ENCODE results near the gene NHERF2. TPM values are rescaled to one million over a fixed set of nuclear protein-coding genes. Genes with fewer than 3 reads are reported as not detected.

The NHERF2 gene
- total RNA-seq, 2 experiments from 2014 or later: 2.8 to 3.0 TPM

DNA sequence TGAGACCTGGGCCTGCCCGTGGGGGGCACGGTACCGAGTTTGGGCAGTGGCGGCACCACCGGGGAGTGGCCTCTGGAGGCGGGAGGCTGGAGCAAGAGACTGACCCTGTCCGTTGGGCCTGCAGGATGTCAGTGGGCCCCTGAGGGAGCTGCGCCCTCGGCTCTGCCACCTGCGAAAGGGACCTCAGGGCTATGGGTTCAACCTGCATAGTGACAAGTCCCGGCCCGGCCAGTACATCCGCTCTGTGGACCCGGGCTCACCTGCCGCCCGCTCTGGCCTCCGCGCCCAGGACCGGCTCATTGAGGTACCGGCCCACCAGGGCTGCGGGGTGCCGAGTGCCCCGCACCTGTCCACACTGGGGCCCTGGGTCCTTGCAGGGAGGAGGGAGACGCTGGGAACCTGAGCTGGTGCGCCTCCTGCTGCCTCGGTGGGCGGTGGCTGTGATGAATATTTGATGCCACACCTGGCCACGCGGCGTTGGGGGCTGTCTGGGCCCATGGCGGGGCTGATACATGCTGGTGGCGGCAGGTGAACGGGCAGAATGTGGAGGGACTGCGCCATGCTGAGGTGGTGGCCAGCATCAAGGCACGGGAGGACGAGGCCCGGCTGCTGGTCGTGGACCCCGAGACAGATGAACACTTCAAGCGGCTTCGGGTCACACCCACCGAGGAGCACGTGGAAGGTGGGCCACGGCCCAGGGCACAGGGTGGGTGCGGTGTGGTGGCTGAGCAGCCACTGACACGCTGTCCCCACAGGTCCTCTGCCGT is 9.7 kb downstream of the NHERF2 start:
- no peaks in the 10 kb centered on the region for H3K4me1 Mint-ChIP-seq (ENCODE audit: low read depth)
- ATAC-seq (no peak), DNase-seq (no peak)
- H3K27me3 Mint-ChIP-seq: no peaks in the 10 kb centered on the region
- H3K36me3 Mint-ChIP-seq (ENCODE audit: low read depth): no peaks in the 10 kb centered on the region
- intact Hi-C loops (cut with micrococcal nuclease): no loop called here
- H3K27ac Mint-ChIP-seq: no peak overlapping the region
- ChIA-PET POLR2A (no interaction called here), CTCF (interaction anchor here (0.8 kb wide), 1 partner anchor 14 kb away, joined by 3 read pairs; no protein-coding TSS in a partner anchor)
- TF ChIP-seq, protein P1, sequence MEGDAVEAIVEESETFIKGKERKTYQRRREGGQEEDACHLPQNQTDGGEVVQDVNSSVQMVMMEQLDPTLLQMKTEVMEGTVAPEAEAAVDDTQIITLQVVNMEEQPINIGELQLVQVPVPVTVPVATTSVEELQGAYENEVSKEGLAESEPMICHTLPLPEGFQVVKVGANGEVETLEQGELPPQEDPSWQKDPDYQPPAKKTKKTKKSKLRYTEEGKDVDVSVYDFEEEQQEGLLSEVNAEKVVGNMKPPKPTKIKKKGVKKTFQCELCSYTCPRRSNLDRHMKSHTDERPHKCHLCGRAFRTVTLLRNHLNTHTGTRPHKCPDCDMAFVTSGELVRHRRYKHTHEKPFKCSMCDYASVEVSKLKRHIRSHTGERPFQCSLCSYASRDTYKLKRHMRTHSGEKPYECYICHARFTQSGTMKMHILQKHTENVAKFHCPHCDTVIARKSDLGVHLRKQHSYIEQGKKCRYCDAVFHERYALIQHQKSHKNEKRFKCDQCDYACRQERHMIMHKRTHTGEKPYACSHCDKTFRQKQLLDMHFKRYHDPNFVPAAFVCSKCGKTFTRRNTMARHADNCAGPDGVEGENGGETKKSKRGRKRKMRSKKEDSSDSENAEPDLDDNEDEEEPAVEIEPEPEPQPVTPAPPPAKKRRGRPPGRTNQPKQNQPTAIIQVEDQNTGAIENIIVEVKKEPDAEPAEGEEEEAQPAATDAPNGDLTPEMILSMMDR (IDR thresholded peaks at IDR 0.05): no peak
- H3K4me3 Mint-ChIP-seq: no peak overlapping the region
- H3K9me3 Mint-ChIP-seq: no peaks in the 10 kb centered on the region

DNA sequence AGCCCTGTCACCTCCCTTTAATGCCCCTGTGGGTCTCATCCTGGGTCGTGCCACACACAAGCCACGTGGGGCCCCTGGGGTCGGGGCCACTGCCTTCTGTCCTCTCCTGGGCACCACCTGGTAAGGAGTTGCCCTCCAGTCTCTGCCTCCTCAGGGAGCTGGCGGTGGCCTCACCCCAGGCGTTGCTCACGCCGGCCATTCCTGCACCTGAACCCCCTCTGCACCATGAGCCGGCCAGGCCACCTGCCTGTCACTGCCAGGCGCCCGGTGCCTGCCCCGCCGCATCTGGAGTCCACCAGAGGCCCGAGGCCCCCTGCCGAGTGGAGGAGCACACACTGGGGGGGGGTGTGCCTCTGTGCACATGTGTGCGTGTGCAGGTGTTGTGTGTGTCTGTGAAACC is 10.4 kb downstream of the NHERF2 start:
- Mint-ChIP-seq H3K36me3 (ENCODE audit: low read depth) (no peaks in the 10 kb centered on the region), H3K27me3 (no peaks in the 10 kb centered on the region), H3K9me3 (no peaks in the 10 kb centered on the region), H3K27ac (no peak overlapping the region), H3K4me1 (ENCODE audit: low read depth) (no peaks in the 10 kb centered on the region), H3K4me3 (no peak overlapping the region)
- DNase-seq (no peak), ATAC-seq (no peak)
- TF ChIP-seq, protein P1 (IDR thresholded peaks at IDR 0.05): no peak
- ChIA-PET CTCF (no interaction called here), POLR2A (no interaction called here)
- intact Hi-C loops (cut with micrococcal nuclease): no loop called here

DNA sequence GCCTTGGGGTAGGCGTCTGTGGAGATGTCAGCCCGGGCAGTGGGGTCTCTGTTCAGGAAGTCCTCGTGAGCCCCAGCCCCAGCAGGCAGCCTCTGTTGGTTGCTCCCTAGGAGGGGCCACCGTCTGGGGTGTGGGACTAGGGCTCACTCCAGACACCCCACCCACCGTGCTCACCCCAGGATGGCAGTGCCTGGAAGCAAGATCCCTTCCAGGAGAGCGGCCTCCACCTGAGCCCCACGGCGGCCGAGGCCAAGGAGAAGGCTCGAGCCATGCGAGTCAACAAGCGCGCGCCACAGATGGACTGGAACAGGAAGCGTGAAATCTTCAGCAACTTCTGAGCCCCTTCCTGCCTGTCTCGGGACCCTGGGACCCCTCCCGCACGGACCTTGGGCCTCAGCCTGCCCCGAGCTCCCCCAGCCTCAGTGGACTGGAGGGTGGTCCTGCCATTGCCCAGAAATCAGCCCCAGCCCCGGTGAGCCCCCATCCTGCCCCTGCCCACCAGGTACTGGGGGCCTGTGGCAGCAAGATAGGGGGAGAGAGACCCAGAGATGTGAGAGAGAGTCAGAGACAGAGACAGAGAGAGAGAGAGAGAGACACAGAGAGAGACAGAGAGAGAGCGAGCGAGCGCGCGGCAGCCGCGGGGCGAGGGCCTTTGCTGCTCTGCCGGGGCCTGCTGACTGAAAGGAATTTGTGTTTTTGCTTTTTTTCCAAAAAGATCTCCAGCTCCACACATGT is 11.1 kb downstream of the NHERF2 start:
- intact Hi-C loops (cut with micrococcal nuclease): no loop called here
- Mint-ChIP-seq H3K27me3 (no peaks in the 10 kb centered on the region), H3K9me3 (no peaks in the 10 kb centered on the region), H3K4me1 (ENCODE audit: low read depth) (no peaks in the 10 kb centered on the region), H3K36me3 (ENCODE audit: low read depth) (no peaks in the 10 kb centered on the region), H3K4me3 (no peak overlapping the region), H3K27ac (no peak overlapping the region)
- ChIA-PET CTCF (no interaction called here), POLR2A (no interaction called here)
- ATAC-seq (no peak), DNase-seq (no peak)
- TF ChIP-seq, protein P1 (IDR thresholded peaks at IDR 0.05): no peak

DNA sequence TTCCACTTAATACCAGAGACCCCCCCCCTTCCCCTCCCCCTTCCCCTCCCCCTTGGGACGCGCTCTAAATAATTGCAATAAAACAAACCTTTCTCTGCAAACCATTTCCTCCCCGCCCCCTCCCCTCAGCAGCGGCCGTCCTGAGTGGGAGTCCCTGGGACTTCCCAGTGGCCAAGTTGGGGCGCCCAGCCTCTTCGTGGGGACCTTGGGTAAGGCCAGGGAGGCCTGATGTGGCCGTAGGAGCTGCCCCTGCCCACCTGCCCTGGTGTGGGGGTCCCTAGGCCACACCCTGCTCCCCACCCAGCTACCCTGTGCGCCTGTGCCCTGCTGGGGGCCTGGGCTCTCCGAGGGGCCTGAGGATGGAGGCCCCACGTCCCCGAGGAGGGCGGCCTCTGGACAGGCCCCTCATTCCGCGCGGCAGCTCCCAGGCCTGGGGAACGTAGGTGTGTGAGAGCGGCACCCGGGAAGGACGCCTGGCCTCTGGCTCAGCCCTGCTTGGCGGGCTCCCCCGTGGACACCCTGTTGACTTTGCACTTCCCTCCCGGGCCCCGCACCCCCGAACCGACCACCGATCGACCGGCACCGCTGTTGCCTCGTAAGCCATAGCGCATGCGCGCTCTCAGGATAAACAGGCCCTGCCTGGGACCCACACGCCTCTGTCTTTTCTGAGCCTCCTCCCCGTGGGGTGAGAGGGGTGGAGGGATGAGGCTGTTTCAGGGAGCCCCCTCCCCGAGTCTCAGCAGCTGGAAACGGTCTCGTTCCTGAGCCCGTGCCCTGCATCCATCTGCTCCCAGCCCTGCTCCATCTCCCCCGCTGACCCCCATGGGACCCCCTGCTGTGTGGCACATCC is 11.9 kb downstream of the NHERF2 start:
- CTCF ChIA-PET: no interaction called here

More for the DNA sequence above, 11.9 kb downstream of the NHERF2 start:
- ATAC-seq (no peak), DNase-seq (no peak)
- Mint-ChIP-seq H3K9me3 (no peaks in the 10 kb centered on the region), H3K27ac (no peak overlapping the region), H3K4me1 (ENCODE audit: low read depth) (no peaks in the 10 kb centered on the region), H3K36me3 (ENCODE audit: low read depth) (no peaks in the 10 kb centered on the region), H3K4me3 (no peak overlapping the region), H3K27me3 (no peaks in the 10 kb centered on the region)
- intact Hi-C loops (cut with micrococcal nuclease): no loop called here
- POLR2A ChIA-PET: no interaction called here
- TF ChIP-seq, protein P1 (IDR thresholded peaks at IDR 0.05): no peak

Measured in activated CD8-positive, alpha-beta T cell treated with anti-CD3 and anti-CD28 coated beads for 36 hours (primary cell).